Activated T-cell treated with anti-CD3 and anti-CD28 coated beads for 1 hour (primary cell): ENCODE data around the gene PLPPR5.
"Not testable (repeated sequence)": the region's sequence is repeated elsewhere in the genome, so short reads cannot be mapped to it uniquely, and the experiment has no call there.

ENCODE experiments used
- DNase-seq: peaks from one replicate; pipeline ENCODE4 v3.0.0-alpha.2; 2020; ENCODE audit warnings: low read depth

The PLPPR5 gene

DNA sequence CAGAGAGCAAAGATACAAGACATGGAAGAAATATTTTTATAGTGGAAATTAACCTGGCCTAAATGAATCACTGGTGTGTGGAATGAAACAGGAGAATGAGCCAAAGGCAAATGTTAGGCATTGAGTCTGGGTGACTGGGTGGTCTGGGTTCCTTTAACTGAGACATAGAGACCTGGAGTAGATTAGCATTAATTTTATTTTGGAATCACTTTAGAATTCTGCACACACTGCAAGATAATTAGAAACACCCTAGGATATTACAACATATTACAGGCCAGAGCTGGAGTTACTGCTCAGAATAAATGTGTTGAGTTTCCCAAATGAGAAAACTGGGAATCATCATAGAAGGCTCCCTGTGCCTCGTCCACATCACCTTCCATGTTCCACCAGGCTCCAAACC, 85.5 kb downstream of the PLPPR5 start:
- no peak for DNase-seq

- DNase-seq, result no peak
Measured at GRCh38 chr1:98914547-98914946, 90.1 kb downstream of the PLPPR5 start.

GRCh38 chr1:98910827-98911226, 93.8 kb downstream of the PLPPR5 start:
- no peak for DNase-seq

DNA sequence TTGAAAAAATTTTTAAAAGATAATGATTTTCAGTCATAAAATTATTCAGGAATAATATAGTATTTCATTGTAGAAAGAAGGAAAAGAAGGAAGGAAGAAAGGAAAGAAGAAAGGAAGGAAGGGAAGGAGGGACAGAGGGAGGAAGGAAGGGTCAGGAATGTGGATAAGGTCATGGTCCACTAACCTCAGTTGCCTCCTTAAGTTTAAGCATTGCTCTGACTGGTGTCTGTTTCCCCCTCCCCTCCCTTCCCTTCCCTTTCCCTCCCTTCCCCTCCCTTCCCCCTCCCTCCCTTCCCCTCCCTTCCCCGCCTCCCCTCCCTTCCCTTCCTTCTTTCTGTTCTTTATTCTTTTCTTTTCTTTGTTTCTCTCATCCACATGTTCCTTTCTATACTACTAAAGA, 95.7 kb downstream of the PLPPR5 start:
- DNase-seq, result no peak

DNA sequence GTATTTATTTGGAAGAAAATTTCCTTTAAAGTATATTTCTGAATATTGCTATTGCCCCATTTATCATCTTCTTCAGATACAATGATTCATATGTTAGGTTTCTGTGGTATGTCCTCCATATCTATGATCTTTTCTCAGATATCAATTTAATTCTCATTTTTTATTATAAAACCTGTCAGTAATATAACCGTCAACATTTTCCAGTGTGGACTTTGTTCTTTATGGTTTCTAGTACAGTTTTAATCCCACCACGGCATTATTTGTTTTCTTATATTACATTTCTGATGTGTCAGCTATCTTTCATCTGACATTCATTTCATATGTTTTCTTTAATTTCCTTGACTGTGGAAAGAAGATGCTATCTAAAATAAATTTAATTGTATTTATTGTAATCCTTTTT, 97.9 kb downstream of the PLPPR5 start:
- DNase-seq, result no peak

GRCh38 chr1:98906361-98906760, 98.3 kb downstream of the PLPPR5 start:
- no peak for DNase-seq

- no peak for DNase-seq
Measured at GRCh38 chr1:98904684-98905083, 100.0 kb downstream of the PLPPR5 start.

DNA sequence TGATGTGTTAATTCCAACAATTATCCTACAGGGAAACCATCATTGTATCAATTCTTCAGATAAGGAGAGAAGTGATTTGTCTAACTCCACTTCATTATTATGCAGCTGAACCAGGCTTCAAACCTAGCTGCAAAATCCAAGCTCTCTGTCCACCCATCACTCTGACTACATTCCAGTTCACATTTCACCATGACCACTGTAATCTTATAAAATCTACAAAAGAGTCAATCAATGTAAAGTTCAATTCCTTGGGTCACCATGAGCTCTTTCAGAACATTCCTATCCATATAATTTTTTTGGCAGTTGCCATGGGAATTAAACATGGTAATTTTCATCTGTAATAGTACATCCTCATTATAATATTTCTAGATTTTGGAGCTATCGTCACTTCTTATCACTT, 100.9 kb downstream of the PLPPR5 start:
- DNase-seq, result no peak

DNA sequence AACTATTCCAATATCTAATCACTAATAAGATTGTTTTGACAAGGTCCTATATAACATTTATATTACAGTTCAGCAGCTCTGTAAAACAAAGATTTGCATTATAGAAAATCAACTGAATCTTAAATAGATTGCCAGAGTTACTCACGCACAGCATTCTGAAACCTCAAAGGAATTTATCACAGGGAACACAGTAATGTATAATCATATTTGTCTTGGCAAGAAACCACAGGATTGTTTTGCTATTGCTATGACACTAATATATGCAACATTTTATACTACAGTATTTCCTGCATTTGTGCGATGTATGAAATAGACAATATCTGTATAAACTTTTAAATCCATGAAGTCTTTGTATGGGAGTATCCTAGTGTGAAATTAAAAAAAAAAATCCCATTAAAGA, 101.4 kb downstream of the PLPPR5 start:
- no peak for DNase-seq

DNA sequence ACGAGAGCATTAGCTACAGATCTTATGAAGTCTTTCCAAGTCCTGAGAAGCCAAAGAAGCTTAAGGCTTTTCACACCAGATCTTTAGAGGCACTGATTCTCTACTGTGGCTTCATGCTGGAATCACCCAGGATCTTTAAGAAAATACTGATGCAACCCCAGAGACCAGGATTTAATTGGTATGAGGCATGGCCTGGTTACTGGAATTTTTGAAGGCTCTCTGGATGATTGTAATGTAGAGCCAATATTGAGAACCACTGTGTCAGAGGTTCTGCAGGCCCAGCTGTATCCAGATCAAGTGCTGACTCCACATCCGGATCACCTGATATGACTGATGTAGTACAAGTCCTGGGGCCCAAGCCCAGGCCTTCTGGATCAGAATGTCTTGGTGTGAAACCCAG, 105.7 kb downstream of the PLPPR5 start:
- DNase-seq, result no peak

DNA sequence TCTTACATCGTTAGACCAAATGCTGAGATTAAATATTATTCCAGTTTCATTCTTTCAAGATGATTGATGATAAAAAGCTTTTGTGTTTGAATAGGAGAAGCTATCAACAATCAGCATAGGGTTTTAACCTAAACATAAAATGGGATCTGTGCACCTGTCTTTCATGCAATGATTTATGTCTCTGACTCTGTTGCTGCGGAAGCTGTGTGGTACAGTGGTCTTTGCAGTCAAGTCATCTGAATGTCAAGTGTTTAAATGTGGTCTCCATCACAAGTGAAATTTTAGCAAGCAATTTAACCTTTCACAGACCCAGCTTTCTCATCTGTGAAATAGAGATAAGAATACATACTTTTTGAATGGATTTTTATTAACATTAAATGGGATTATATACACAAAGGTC, 107.2 kb downstream of the PLPPR5 start:
- DNase-seq, result no peak

DNA sequence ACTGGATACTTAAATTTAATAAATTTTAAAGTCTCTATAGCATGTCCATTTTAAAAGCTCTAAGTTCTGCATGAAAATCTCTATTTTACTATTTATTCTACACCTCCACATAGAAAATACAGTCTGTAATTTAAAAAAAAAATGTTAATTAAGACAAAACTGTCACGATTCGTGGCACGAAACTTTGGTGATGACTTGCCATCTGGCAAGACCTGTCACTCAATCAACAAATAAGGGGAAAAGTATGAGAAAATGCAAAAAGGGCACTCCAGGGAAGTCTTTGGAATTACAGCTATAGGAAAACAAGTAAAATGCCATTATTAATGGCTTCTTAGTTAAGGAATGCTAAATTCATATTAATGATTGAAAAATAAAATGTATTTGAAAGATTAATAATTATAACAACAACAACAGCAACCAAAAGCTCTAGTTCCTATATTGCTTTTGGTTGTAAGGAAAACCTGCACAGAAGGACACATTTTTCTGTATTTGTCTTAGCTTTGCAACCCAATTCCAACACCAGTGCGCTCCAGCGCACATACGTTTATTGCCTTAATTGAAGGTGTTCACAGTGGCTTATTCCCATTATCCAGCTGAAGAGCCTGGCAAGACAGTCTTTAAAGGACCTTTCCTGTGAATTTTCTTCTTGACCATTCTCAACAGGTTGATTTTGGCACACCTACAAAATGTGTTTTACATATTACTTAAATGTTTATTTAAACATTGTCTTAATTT, 107.8 kb downstream of the PLPPR5 start:
- DNase-seq, result no peak

DNA sequence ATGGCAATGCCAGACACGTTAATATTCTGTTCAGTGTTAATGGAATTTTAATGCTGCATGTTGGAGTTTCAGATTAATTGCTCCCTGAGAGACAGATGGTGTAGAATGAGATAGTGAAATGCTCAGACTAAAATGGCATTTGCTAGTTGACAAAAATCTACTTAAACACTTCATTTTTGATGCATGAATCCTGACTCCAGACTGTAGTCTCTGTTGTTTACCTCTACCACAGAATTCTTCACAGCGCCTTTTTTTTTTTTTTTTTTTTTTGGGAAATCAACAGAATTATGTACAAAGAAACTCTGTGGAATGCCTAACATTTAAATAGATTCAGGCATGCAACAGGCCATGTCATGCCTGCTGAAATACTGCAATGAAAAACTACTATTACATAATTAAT, 111.3 kb downstream of the PLPPR5 start:
- DNase-seq, result no peak

- DNase-seq, result no peak
Measured at GRCh38 chr1:98888869-98889268, 115.8 kb downstream of the PLPPR5 start.

DNA sequence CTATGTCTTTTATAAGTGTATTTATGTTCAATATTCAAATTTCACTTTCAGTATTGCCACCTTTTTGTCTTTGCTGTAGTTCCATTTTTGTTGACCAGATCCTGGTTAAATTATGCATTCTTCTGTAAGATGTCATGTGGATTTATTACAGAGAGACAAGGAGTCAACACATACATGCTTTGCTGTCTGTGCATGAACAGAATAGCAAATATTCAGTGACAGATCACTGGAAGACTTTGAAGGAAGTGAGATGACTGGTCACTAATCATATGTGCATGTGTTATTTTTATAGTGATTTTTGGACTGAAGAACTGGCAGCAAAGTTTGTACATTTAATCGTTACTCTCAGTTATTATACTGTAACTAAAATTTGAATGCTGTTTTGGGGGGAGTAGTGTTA, 117.2 kb downstream of the PLPPR5 start:
- DNase-seq, result no peak

DNA sequence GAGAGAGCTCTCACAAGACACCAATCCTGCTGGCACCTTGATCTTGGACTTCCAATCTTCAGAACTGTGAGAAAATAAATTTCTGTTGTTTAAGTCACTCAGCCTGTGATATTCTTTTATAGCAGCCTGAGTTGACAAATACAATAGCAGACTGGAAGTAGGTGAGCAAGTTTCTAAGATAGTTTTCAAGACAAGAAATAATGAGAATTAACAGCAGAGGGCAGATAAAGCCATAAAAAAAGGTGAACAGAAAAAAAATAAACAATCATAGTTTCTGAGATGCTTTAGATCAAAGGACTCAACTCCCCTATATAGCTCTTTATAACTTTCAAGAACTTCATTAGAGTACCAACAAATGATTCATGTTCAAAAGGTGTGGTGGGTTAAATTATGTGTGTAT, 119.8 kb downstream of the PLPPR5 start:
- DNase-seq, result no peak

DNA sequence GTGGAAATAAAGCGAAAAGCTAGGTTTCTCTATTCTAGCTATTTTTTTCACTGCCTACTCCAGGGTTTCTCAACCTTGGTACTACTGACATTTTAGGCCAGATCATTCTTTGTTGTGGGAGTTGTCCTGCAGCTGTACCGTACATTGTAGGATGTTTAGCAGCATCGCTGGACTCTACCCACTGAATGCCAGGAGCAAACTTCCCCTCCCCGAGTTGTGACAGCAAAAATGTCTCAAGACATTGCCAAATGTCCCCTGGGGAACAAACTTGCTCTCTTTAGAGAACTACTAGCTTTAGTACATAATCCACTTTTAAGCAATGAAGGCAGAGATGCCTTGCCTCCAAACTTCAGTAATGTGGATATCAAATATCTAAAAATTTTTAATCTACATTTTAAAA, 122.8 kb downstream of the PLPPR5 start:
- no peak for DNase-seq

- DNase-seq, result not testable (repeated sequence)
Measured at GRCh38 chr1:98881234-98881633, 123.4 kb downstream of the PLPPR5 start.

GRCh38 chr1:98874828-98875227, 129.8 kb downstream of the PLPPR5 start:
- no peak for DNase-seq

DNA sequence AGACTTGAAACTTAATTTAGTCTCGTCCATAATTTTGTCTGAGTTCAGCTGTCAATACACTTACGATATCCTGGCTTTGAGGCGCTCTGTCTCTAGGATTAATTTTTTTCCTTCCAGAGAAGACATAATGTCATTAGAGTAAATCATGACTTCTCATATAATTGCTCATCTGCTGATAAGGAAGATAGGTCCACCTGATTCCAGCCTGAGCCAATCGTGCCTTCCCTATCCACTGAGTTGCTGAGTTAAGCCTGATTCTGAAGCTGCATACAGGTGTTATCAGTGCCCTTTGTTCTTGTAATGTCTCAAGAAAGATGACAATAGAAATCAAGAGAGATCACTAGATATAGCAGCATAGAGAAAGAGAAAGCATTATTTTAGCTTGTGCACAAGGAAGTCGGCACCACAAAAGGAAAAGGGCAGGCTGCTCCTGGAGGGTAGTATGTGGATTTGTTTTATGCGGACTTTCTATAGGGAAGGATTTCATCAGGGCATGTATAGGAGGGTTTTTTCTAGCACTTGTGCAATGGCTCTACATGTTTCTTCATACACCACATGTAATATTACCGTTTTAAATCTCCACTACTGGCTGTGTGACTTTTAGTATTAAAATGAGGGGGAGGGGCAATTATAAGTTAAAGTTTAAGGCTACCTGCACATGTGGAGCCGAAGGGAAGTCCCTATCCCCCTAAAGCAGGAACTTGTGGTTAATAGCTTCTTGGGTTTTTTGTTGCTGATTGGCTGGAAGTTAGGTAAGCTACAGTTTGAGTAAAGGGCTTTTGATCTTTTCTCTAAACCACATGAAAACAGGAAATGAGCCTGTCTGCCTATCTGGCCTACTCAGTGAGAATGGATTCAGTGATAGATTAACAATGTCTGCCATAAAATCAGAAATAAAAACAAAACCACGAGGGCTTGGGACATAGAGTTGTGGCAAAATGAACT, 133.4 kb downstream of the PLPPR5 start:
- no peak for DNase-seq

DNA sequence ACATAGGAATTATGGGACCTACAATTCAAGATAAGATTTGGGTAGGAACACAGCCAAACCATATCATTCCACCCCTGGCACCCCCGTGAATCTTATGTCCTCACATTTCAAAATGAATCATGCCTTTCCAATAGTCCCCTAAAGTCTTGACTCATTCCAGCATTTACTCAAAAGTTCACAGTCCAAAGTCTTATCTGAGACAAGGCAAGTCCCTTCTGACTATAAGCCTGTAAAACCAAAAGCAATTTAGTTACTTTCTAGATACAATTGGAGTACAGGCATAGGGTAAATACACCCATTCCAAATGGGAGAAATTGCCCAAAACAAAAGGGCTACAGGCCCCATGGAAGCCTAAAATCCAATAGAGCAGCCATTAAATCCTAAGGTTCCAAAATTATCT, 138.9 kb downstream of the PLPPR5 start:
- no peak for DNase-seq

DNA sequence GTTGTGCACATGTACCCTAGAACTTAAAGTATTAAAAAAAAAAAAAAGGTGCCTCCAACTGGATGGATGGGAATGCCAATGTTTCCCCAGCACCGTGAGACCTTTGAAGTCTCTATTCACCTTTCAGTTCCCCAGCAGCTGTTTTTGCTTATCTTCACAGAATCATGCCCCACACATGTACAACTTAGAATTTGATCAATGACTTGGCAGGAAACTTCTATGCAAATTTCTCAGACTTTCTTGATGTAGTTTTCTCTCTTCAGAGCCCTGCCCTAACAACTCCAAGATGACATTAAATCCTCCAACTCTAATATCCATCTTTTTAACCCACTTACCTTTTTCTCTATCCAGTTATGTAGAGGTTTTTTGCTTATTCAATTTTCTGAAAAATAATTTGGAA, 144.3 kb downstream of the PLPPR5 start:
- DNase-seq, result no peak

- no peak for DNase-seq
Measured at GRCh38 chr1:98854137-98854536, 150.5 kb downstream of the PLPPR5 start.
